ENCODE data around the gene CDKAL1.

DNA sequence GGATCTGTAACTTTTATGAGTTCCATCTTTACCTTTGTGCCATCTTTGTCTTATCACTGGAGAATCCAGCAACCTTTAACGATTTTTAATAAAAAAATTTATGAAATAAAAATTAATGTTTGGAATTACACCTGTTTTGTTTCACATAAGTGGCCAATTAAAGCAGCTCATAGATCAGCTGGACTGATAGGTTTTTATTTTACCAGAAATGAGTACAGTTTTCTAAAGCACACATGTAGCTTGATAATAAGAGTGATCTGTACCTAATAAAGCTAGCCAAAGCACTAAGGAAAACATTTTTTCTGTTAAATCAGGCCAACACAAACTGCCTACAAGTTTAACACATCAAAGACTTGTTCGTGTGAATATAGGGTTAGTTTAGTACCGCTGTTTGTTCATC, 500.1 kb downstream of the CDKAL1 start:
- TF ChIP-seq CTCF (IDR thresholded peaks at IDR 0.05; ENCODE audit: low read depth, low read length) (no peak), EZH2phosphoT487 (IDR thresholded peaks at IDR 0.05; ENCODE audit: low read depth) (no peak)
